HG02938 (cell line): ENCODE data around the gene BDP1.
A peak's percentile ranks its signal among the peaks of the same experiment; 100 is the strongest.
"Not testable (repeated sequence)": the region's sequence is repeated elsewhere in the genome, so short reads cannot be mapped to it uniquely, and the experiment has no call there.

Source experiments
- ATAC-seq: cut with Tn5 transposase; IDR thresholded peaks from one replicate; pipeline ENCODE4 v1.9.1; 2021; ENCODE audit warnings: mild to moderate bottlenecking, moderate library complexity; ENCODE audit not compliant: unreplicated experiment

The BDP1 gene

GRCh38 chr5:71455427-71456361 is at the start of gene BDP1:
Gene BDP1, plus strand, starts transcription at chr5:71455651. Its CDS starts 227 bp downstream, at chr5:71455878.
- ATAC-seq: peak; percentile 90

- ATAC-seq: not testable (repeated sequence)
These were observed 45.4 kb upstream of the BDP1 start for GRCh38 chr5:71410088-71410487.

GRCh38 chr5:71415626-71416025 is 39.8 kb upstream of the BDP1 start:
- not testable (repeated sequence) for ATAC-seq

GRCh38 chr5:71418026-71418425 is 37.4 kb upstream of the BDP1 start:
- not testable (repeated sequence) for ATAC-seq

- ATAC-seq: not testable (repeated sequence)
These were observed 34.2 kb upstream of the BDP1 start for GRCh38 chr5:71421278-71421677.

GRCh38 chr5:71423896-71424295 is 31.6 kb upstream of the BDP1 start:
- ATAC-seq: not testable (repeated sequence)

GRCh38 chr5:71426686-71427474 is 28.6 kb upstream of the BDP1 start:
- not testable (repeated sequence) for ATAC-seq

GRCh38 chr5:71432410-71432809 is 23.0 kb upstream of the BDP1 start:
- ATAC-seq: not testable (repeated sequence)

GRCh38 chr5:71434825-71435224 is 20.6 kb upstream of the BDP1 start:
- not testable (repeated sequence) for ATAC-seq

- ATAC-seq: not testable (repeated sequence)
These were observed 13.9 kb upstream of the BDP1 start for GRCh38 chr5:71441564-71441963.

GRCh38 chr5:71443891-71444290 is 11.6 kb upstream of the BDP1 start:
- not testable (repeated sequence) for ATAC-seq

GRCh38 chr5:71445015-71445414 is 10.4 kb upstream of the BDP1 start:
- not testable (repeated sequence) for ATAC-seq

GRCh38 chr5:71445523-71446152 is 9.8 kb upstream of the BDP1 start:
- not testable (repeated sequence) for ATAC-seq

- peak; percentile 35 for ATAC-seq
These were observed 8.8 kb upstream of the BDP1 start for GRCh38 chr5:71446540-71447216.

GRCh38 chr5:71447218-71447808 is 8.1 kb upstream of the BDP1 start:
- ATAC-seq: peak; percentile 81

GRCh38 chr5:71452876-71453275 is 2.6 kb upstream of the BDP1 start:
- ATAC-seq: no peak

GRCh38 chr5:71454913-71455312 is 538 bp upstream of the BDP1 start:
- ATAC-seq: no peak

- ATAC-seq: no peak
These were observed 902 bp downstream of the BDP1 start for GRCh38 chr5:71456362-71456743.

- ATAC-seq: no peak
These were observed 1.7 kb downstream of the BDP1 start for GRCh38 chr5:71457106-71457505.

GRCh38 chr5:71460693-71461092 is 5.2 kb downstream of the BDP1 start:
- no peak for ATAC-seq
